ENCODE data around the gene PIK3AP1. TPM values are rescaled to one million over a fixed set of nuclear protein-coding genes. Genes with fewer than 3 reads are reported as not detected.
"Not testable (repeated sequence)": the region's sequence is repeated elsewhere in the genome, so short reads cannot be mapped to it uniquely, and the experiment has no call there.

Gene PIK3AP1
- total RNA-seq, 1 experiment from 2014 or later = 4.3 TPM

GRCh38 chr10:96681524-96681923 is 38.8 kb downstream of the PIK3AP1 start:
- ATAC-seq (no peak), DNase-seq (ENCODE audit: low spot score) (no peak)
- TF ChIP-seq, protein P1, sequence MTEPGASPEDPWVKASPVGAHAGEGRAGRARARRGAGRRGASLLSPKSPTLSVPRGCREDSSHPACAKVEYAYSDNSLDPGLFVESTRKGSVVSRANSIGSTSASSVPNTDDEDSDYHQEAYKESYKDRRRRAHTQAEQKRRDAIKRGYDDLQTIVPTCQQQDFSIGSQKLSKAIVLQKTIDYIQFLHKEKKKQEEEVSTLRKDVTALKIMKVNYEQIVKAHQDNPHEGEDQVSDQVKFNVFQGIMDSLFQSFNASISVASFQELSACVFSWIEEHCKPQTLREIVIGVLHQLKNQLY (CRISPR knock-in tag; IDR thresholded peaks at IDR 0.05) = no peak
- TF ChIP-seq NFYB (CRISPR knock-in tag; conservative IDR thresholded peaks at IDR 0.05; ENCODE audit: low read depth) (no peak), STAT6 (CRISPR knock-in tag; conservative IDR thresholded peaks at IDR 0.05; ENCODE audit: low read depth) (no peak), ZNF512 (CRISPR knock-in tag; IDR thresholded peaks at IDR 0.05; ENCODE audit: borderline replicate concordance) (no peak), FOXJ3 (CRISPR knock-in tag; IDR thresholded peaks at IDR 0.05; ENCODE audit: borderline replicate concordance) (no peak), TCF7 (CRISPR knock-in tag; IDR thresholded peaks at IDR 0.05; ENCODE audit: low read depth) (no peak), NR2C2 (CRISPR knock-in tag; IDR thresholded peaks at IDR 0.05) (no peak), KAT7 (CRISPR knock-in tag; IDR thresholded peaks at IDR 0.05; ENCODE audit: borderline replicate concordance) (no peak), ATF3 (CRISPR knock-in tag; conservative IDR thresholded peaks at IDR 0.05) (no peak), CREM (CRISPR knock-in tag; IDR thresholded peaks at IDR 0.05) (no peak), ZNF671 (CRISPR knock-in tag; IDR thresholded peaks at IDR 0.05) (no peak), ATF2 (CRISPR knock-in tag; IDR thresholded peaks at IDR 0.05; ENCODE audit: borderline replicate concordance, low read depth) (no peak), GABPB1 (CRISPR knock-in tag; IDR thresholded peaks at IDR 0.05) (no peak), FOXP1 (CRISPR knock-in tag; IDR thresholded peaks at IDR 0.05; ENCODE audit: borderline replicate concordance) (no peak), CREB1 (CRISPR knock-in tag; IDR thresholded peaks at IDR 0.05) (no peak), CDX4 (CRISPR knock-in tag; IDR thresholded peaks at IDR 0.05; ENCODE audit: borderline replicate concordance) (no peak)
- TF ChIP-seq, protein P2, sequence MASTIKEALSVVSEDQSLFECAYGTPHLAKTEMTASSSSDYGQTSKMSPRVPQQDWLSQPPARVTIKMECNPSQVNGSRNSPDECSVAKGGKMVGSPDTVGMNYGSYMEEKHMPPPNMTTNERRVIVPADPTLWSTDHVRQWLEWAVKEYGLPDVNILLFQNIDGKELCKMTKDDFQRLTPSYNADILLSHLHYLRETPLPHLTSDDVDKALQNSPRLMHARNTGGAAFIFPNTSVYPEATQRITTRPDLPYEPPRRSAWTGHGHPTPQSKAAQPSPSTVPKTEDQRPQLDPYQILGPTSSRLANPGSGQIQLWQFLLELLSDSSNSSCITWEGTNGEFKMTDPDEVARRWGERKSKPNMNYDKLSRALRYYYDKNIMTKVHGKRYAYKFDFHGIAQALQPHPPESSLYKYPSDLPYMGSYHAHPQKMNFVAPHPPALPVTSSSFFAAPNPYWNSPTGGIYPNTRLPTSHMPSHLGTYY (CRISPR knock-in tag; IDR thresholded peaks at IDR 0.05) = no peak
- TF ChIP-seq, protein P3, sequence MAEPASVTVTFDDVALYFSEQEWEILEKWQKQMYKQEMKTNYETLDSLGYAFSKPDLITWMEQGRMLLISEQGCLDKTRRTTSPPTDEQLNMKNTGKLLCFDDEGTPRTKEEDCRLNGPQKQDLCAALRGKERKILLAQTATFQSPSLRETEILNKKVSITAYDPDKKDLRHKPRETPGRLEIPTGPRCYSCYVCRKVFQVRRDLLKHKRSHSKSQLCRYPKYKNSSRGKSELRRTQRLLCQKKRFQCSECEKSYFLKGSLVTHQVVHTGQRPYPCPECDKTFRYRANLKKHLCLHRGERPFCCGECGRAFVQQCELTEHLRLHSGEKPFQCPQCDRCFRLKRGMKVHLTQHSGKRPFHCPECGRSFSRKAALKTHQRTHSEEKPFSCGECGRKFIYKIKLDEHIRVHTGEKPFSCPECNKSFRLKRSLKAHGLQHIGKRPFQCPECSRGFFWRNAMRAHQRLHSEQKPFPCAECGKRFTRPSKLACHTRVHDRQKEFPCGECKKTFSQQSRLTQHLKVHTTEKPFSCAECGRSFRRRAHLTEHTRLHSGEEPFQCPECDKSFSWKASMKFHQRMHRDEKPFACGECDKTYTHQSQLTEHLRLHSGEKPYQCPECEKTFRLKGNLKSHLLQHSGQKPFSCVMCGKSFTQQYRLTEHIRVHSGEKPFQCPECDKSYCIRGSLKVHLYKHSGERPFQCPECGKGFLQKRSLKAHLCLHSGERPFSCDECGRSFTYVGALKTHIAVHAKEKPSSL (CRISPR knock-in tag; conservative IDR thresholded peaks at IDR 0.05) = no peak
- TF ChIP-seq, protein P4, sequence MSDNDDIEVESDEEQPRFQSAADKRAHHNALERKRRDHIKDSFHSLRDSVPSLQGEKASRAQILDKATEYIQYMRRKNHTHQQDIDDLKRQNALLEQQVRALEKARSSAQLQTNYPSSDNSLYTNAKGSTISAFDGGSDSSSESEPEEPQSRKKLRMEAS (CRISPR knock-in tag; IDR thresholded peaks at IDR 0.05) = no peak
- POLR2A ChIA-PET = no interaction called here
- H3K27ac Mint-ChIP-seq = no peak overlapping the region
- peaks cover 10% of the 10 kb centered on the region for H3K9me3 Mint-ChIP-seq
- H3K36me3 Mint-ChIP-seq = 0 out of 2 replicates have a peak, but pooled peaks cover 3% of the 10 kb centered on the region
- H3K27me3 Mint-ChIP-seq (ENCODE audit: low read depth) = no peaks in the 10 kb centered on the region
- H3K4me3 Mint-ChIP-seq = no peak overlapping the region
- no peaks in the 10 kb centered on the region; the same call in 1 of the 2 replicates for H3K4me1 Mint-ChIP-seq
- CTCF ChIA-PET = interaction anchor here (0.9 kb wide), 1 partner anchor 41 kb away, joined by 4 read pairs; no protein-coding TSS in a partner anchor

- H3K9me3 Mint-ChIP-seq = peaks cover 10% of the 10 kb centered on the region
Measured at GRCh38 chr10:96680463-96680862, 39.9 kb downstream of the PIK3AP1 start.

More at GRCh38 chr10:96680463-96680862, 39.9 kb downstream of the PIK3AP1 start:
- H3K4me1 Mint-ChIP-seq; H3K4me3 Mint-ChIP-seq; H3K36me3 Mint-ChIP-seq; DNase-seq (ENCODE audit: low spot score); ATAC-seq; H3K27ac Mint-ChIP-seq; H3K27me3 Mint-ChIP-seq (ENCODE audit: low read depth); CTCF ChIA-PET; POLR2A ChIA-PET: not testable (repeated sequence)
